Peyer's patch (tissue), 4 donors: Measurements from ENCODE around the gene SLC25A21. TPM values are rescaled to one million over a fixed set of nuclear protein-coding genes. Genes with fewer than 3 reads are reported as not detected.

Experiments
- DNase-seq, 3 donors: peaks; one replicate each; pipeline ENCODE4 v3.0.0-alpha.2; 2017 to 2019
- H3K27ac ChIP-seq, 4 donors: fragments of 200-600 bp; sonication (generic); one replicate each; pipeline ENCODE4 v1.5.1; 2016 to 2019
- H3K27me3 ChIP-seq, 2 donors: fragments of 200-600 bp; sonication (generic); one replicate each; pipeline ENCODE4 v1.5.1; 2019
- H3K36me3 ChIP-seq, 3 donors: fragments of 200-600 bp; sonication (generic); one replicate each; pipeline ENCODE4 v1.5.1; 2016 to 2019
- H3K4me1 ChIP-seq, 4 donors: fragments of 200-600 bp; sonication (generic); one replicate each; pipeline ENCODE4 v1.5.1; 2016 to 2019
- H3K4me3 ChIP-seq, 4 donors: fragments of 200-600 bp; sonication (generic); 1 replicate in 3 of 4; 2 replicates in 1 of 4; pipeline ENCODE4 v1.5.1; 2016 to 2019; ENCODE audit warnings: mild to moderate bottlenecking in 1 of 4
- H3K9me3 ChIP-seq, 4 donors: fragments of 200-600 bp; sonication (generic); one replicate each; pipeline ENCODE4 v1.5.1; 2016 to 2019; ENCODE audit warnings: mild to moderate bottlenecking in 1 of 4
- CTCF ChIP-seq, 6 experiments: fragments of 450-650 bp in 4 of 6; fragments of 200-600 bp in 2 of 6; sonication (generic) in 1 of 6; IDR thresholded peaks; one replicate each; pipeline ENCODE4 v1.5.1; 2017 to 2019; ENCODE audit warnings: antibody characterized with exemption in 6 of 6, mild to moderate bottlenecking in 3 of 6, moderate library complexity in 1 of 6
- POLR2A ChIP-seq, 2 donors: fragments of 450-650 bp; IDR thresholded peaks; one replicate each; pipeline ENCODE4 v1.5.1; 2017; ENCODE audit warnings: antibody characterized with exemption in 2 of 2, mild to moderate bottlenecking in 2 of 2, moderate library complexity in 2 of 2
- total RNA-seq, 4 donors: library from RNA; depleted of rRNA; stranded (reverse); fragments of >200 nt; gene quantifications; one replicate each; pipeline ENCODE4 v1.1.0, GENCODE V29; 2016

The SLC25A21 gene
- total RNA-seq, 4 donors from 2014 or later, result 0.70 to 1.6 TPM; not detected in 2

GRCh38 chr14:36973806-36974442, 198.5 kb downstream of the SLC25A21 start:
- H3K4me1 ChIP-seq, result no peaks in the 10 kb centered on the region
- H3K27me3 ChIP-seq, result no peaks in the 10 kb centered on the region
- no peak overlapping the region for H3K4me3 ChIP-seq
- no peak for DNase-seq
- H3K36me3 ChIP-seq, result no peaks in the 10 kb centered on the region
- H3K9me3 ChIP-seq, result no peaks in the 10 kb centered on the region
- H3K27ac ChIP-seq, result no peak overlapping the region
- TF ChIP-seq POLR2A (IDR thresholded peaks at IDR 0.05) (no peak), CTCF (IDR thresholded peaks at IDR 0.05) (no peak)

GRCh38 chr14:36971263-36971855, 201.0 kb downstream of the SLC25A21 start:
- Histone ChIP-seq H3K36me3 (no peaks in the 10 kb centered on the region), H3K4me3 (no peak overlapping the region), H3K27me3 (no peaks in the 10 kb centered on the region), H3K4me1 (no peaks in the 10 kb centered on the region), H3K9me3 (no peaks in the 10 kb centered on the region), H3K27ac (no peak overlapping the region)
- TF ChIP-seq CTCF (IDR thresholded peaks at IDR 0.05) (no peak), POLR2A (IDR thresholded peaks at IDR 0.05) (no peak)
- DNase-seq, result no peak

GRCh38 chr14:36967892-36968555, 204.4 kb downstream of the SLC25A21 start:
- TF ChIP-seq CTCF (IDR thresholded peaks at IDR 0.05) (no peak), POLR2A (IDR thresholded peaks at IDR 0.05) (no peak)
- Histone ChIP-seq H3K27me3 (no peaks in the 10 kb centered on the region), H3K4me3 (no peak overlapping the region), H3K36me3 (no peaks in the 10 kb centered on the region), H3K9me3 (no peaks in the 10 kb centered on the region), H3K27ac (no peak overlapping the region), H3K4me1 (no peaks in the 10 kb centered on the region)
- DNase-seq, result no peak

GRCh38 chr14:36955967-36956366, 216.4 kb downstream of the SLC25A21 start:
- TF ChIP-seq CTCF (IDR thresholded peaks at IDR 0.05) (no peak), POLR2A (IDR thresholded peaks at IDR 0.05) (no peak)
- DNase-seq, result no peak

GRCh38 chr14:36955376-36955775, 217.0 kb downstream of the SLC25A21 start:
- Histone ChIP-seq H3K4me3 (no peak overlapping the region), H3K9me3 (no peaks in the 10 kb centered on the region), H3K36me3 (no peaks in the 10 kb centered on the region), H3K27me3 (no peaks in the 10 kb centered on the region), H3K4me1 (no peaks in the 10 kb centered on the region), H3K27ac (no peak overlapping the region)
- TF ChIP-seq POLR2A (IDR thresholded peaks at IDR 0.05) (no peak), CTCF (IDR thresholded peaks at IDR 0.05) (no peak)
- DNase-seq, result no peak

More at GRCh38 chr14:36955967-36956366, 216.4 kb downstream of the SLC25A21 start:
- Histone ChIP-seq H3K4me1 (no peaks in the 10 kb centered on the region), H3K36me3 (no peaks in the 10 kb centered on the region), H3K27me3 (no peaks in the 10 kb centered on the region), H3K4me3 (no peak overlapping the region), H3K27ac (no peak overlapping the region), H3K9me3 (no peaks in the 10 kb centered on the region)
